KMS-11 (cell line): ENCODE measurements around the gene PRRC2B.
A peak's percentile ranks its signal among the peaks of the same experiment; 100 is the strongest.
"Not testable (repeated sequence)": the region's sequence is repeated elsewhere in the genome, so short reads cannot be mapped to it uniquely, and the experiment has no call there.

Source experiments
- H2AFZ ChIP-seq: fragments of 200-600 bp; sonication (generic); 2 replicates; pipeline ENCODE4 v1.6.1; 2016; ENCODE audit warnings: antibody characterized with exemption, mixed run types, low read depth
- H3K27ac ChIP-seq: fragments of 200-600 bp; sonication (generic); 2 replicates; pipeline ENCODE4 v1.6.1; 2016; ENCODE audit warnings: mild to moderate bottlenecking, mixed run types
- H3K27me3 ChIP-seq: fragments of 200-600 bp; sonication (generic); 2 replicates; pipeline ENCODE4 v1.6.1; 2017; ENCODE audit warnings: mild to moderate bottlenecking, low read depth, mixed run types, moderate library complexity; ENCODE audit not compliant: insufficient read depth
- H3K36me3 ChIP-seq: fragments of 200-600 bp; sonication (generic); 2 replicates; pipeline ENCODE4 v1.6.1; 2017; ENCODE audit warnings: mild to moderate bottlenecking, mixed run types; ENCODE audit not compliant: insufficient read depth
- H3K4me1 ChIP-seq: fragments of 200-600 bp; sonication (generic); 2 replicates; pipeline ENCODE4 v1.6.1; 2016; ENCODE audit warnings: mild to moderate bottlenecking, low read depth, mixed run types; ENCODE audit not compliant: poor library complexity, severe bottlenecking
- H3K4me2 ChIP-seq: fragments of 200-600 bp; sonication (generic); 2 replicates; pipeline ENCODE4 v1.7.0; 2016; ENCODE audit warnings: mild to moderate bottlenecking, mixed run types
- H3K4me3 ChIP-seq: fragments of 200-600 bp; sonication (generic); IDR thresholded peaks from 2 replicates; pipeline ENCODE4 v1.6.1; 2017; ENCODE audit warnings: low read depth, low read length, mixed read lengths; ENCODE audit not compliant: insufficient read depth
- H3K79me2 ChIP-seq: fragments of 200-600 bp; sonication (generic); 2 replicates; pipeline ENCODE4 v1.6.1; 2016; ENCODE audit warnings: low read depth, mixed run types; ENCODE audit not compliant: insufficient read depth
- H3K9ac ChIP-seq: fragments of 200-600 bp; sonication (generic); 2 replicates; pipeline ENCODE4 v1.6.1; 2016; ENCODE audit warnings: mild to moderate bottlenecking, mixed run types
- H4K20me1 ChIP-seq: fragments of 200-600 bp; sonication (generic); 2 replicates; pipeline ENCODE4 v1.6.1; 2016; ENCODE audit warnings: mild to moderate bottlenecking, mixed run types; ENCODE audit not compliant: insufficient read depth
- TF ChIP-seq, protein P1 (sequence below): fragments of 200-600 bp; sonication (generic); conservative IDR thresholded peaks from 2 replicates; pipeline ENCODE4 v1.6.1; 2017; ENCODE audit warnings: low read depth, mild to moderate bottlenecking, antibody characterized with exemption, low read length, moderate library complexity, mixed read lengths

PRRC2B gene

DNA sequence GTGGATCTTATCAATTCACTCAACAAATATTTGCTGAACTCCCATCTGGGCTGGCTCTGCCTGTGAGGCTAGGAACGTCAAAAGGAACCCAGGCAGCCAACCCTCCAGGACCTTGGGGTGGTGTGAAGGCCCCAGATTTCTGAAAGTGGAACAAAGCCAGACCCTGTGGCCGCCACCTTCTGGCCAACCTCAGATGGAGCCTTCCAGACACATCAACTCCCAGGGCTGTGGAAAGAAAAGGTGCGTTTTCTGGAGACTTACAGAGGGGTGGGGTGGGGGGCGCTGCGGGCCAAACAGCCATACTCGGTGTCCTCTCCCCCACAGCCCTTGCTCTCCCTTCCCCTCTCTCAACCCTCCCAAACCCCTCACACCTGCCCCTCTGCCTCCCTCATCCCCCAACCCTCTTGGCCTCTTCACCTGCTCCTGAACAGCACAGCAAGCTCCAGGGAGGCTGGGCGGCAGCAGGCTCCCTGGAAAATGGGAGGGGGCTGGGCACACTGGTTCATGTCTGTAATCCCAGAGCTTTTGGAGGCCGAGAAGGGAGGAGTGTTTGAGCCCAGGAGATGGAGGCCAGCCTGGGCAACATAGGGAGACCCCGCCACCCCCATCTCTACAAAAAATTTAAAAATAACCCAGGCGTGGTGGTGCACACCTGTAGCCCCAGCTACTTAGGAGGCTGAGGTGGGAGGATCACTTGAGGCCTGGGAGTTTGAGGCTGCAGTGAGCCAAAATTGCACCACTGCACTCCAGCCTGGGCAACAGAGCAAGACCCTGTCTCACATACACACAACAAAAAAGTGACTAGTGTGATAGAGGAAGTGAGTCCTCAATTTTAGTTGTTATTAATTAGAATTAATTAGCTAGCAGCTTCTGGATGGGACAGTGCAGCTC lies 45.0 kb upstream of the PRRC2B start:
- H2AFZ ChIP-seq = no peak overlapping the region; the same call in 1 of the 2 replicates
- no peaks in the 10 kb centered on the region for H3K27me3 ChIP-seq
- no peaks in the 10 kb centered on the region for H4K20me1 ChIP-seq
- H3K27ac ChIP-seq = no peak overlapping the region
- H3K36me3 ChIP-seq = no peaks in the 10 kb centered on the region
- H3K4me2 ChIP-seq = no peak overlapping the region
- H3K79me2 ChIP-seq = no peaks in the 10 kb centered on the region
- TF ChIP-seq, protein P1, sequence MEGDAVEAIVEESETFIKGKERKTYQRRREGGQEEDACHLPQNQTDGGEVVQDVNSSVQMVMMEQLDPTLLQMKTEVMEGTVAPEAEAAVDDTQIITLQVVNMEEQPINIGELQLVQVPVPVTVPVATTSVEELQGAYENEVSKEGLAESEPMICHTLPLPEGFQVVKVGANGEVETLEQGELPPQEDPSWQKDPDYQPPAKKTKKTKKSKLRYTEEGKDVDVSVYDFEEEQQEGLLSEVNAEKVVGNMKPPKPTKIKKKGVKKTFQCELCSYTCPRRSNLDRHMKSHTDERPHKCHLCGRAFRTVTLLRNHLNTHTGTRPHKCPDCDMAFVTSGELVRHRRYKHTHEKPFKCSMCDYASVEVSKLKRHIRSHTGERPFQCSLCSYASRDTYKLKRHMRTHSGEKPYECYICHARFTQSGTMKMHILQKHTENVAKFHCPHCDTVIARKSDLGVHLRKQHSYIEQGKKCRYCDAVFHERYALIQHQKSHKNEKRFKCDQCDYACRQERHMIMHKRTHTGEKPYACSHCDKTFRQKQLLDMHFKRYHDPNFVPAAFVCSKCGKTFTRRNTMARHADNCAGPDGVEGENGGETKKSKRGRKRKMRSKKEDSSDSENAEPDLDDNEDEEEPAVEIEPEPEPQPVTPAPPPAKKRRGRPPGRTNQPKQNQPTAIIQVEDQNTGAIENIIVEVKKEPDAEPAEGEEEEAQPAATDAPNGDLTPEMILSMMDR = no peak
- peaks cover 10% of the 10 kb centered on the region for H3K4me1 ChIP-seq
- H3K9ac ChIP-seq = no peak overlapping the region
- H3K4me3 ChIP-seq = no peak overlapping the region

DNA sequence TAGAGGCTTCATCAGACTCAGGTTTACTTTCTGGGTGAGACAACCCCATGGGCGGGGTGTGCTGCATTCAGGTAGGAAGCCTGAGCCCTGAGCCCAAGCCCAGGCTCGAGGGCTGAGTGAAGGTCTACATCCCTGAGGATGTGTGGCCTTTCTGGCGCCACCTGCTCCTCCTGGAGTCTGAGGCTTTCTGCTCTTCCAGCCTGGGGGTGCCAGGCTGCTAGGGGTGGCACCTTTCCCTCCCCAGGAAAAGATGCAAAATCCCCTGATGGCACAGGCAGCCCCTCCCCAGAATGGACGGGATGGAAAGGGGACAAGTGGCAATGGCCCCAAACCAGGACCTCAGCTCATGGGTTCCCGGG lies 44.4 kb upstream of the PRRC2B start:
- Histone ChIP-seq H3K9ac (peak overlapping the region; percentile 7; the same call in 1 of the 2 replicates), H3K4me3 (no peak overlapping the region)

DNA sequence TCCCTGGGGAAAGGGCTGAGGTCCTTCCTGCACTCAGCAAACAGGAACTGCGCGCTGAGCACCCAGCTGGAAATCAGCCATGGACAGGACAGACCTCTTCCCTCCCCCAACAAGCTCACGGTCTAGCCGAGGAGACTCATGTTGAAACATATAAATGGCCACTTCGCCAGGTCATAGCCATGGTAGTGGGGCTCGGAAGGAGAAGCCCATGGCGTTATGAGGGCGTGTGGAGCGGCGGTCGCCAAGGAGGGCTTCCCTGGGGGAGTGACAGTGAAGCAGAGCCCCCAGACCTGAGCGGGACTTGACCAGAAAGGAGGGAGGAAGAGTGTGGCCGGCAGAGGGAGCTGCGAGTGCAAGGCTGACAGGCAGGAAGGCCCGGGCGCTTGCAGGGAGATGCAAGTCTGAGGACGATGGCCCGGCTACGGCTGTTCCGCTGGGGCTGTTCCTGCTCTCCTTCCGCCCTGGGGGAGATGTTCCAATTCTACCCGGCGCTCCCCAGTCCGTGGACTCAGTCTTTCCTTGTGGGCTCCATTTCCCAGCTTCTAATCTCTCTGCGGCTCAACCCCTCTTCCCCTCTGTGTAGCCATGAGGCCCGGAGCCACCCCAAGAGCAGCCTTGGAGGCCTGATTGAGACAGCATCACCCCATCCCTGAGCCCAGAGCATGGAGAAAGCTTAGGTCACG lies 43.9 kb upstream of the PRRC2B start:
- Histone ChIP-seq H3K9ac (peak overlapping the region; percentile 7; the same call in 1 of the 2 replicates), H3K27me3 (no peaks in the 10 kb centered on the region), H3K79me2 (no peaks in the 10 kb centered on the region), H3K4me3 (no peak overlapping the region), H3K4me1 (peaks cover 10% of the 10 kb centered on the region), H2AFZ (peak overlapping the region; percentile 98), H3K4me2 (peak overlapping the region; percentile 61), H3K27ac (no peak overlapping the region), H3K36me3 (no peaks in the 10 kb centered on the region), H4K20me1 (no peaks in the 10 kb centered on the region)
- TF ChIP-seq, protein P1 = peak; percentile 80

More for the DNA sequence above, 44.4 kb upstream of the PRRC2B start:
- Histone ChIP-seq H3K79me2 (no peaks in the 10 kb centered on the region), H3K4me1 (peaks cover 10% of the 10 kb centered on the region), H3K4me2 (peak overlapping the region; percentile 61), H3K27me3 (no peaks in the 10 kb centered on the region), H4K20me1 (no peaks in the 10 kb centered on the region), H3K27ac (no peak overlapping the region), H3K36me3 (no peaks in the 10 kb centered on the region), H2AFZ (peak overlapping the region; percentile 98)
- TF ChIP-seq, protein P1 = no peak

DNA sequence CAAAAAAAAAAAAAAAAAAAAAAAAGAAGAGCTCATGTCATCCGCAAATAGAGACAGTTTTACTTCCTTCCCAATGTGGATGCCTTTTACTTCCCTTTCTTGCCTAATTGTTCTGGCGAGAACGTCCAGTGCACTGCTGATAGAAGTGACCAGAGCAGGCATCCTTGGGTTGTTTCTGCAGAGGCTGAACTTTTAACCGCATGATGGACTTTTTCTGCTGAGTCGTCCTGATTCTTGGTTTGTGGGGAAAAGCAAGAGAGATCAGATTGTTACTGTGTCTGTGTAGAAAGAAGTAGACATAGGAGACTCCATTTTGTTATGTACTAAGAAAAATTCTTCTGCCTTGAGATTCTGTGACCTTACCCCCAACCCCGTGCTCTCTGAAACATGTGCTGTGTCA lies 37.4 kb upstream of the PRRC2B start:
- not testable (repeated sequence) for H3K27ac ChIP-seq, H3K9ac ChIP-seq, H3K36me3 ChIP-seq, H3K27me3 ChIP-seq, H2AFZ ChIP-seq, H3K4me1 ChIP-seq, H4K20me1 ChIP-seq, H3K4me3 ChIP-seq, H3K79me2 ChIP-seq, H3K4me2 ChIP-seq
